IMR-90 (cell line): ENCODE results near the gene PRKAG2. TPM values are rescaled to one million over a fixed set of nuclear protein-coding genes. Genes with fewer than 3 reads are reported as not detected.

Experiments used
- ATAC-seq: fragments of 200-7000 bp; cut with Tn5 transposase; 2 replicates; pipeline ENCODE4 v1.9.1; 2020; ENCODE audit warnings: low read depth, mild to moderate bottlenecking, moderate library complexity
- BruUV-seq: library from RNA; stranded (reverse); fragments of 400-500 nt; replicated peaks from 2 replicates; lab custom pipeline; 2021; lab: Mats Ljungman, UMichigan
- CTCF ChIA-PET: fragments of 300-600 bp; formaldehyde crosslinking; extraction: SDS; loops from one replicate; lab custom pipeline; 2021; ENCODE audit warnings: antibody characterized with exemption; lab: Yijun Ruan, JAX
- POLR2A ChIA-PET: fragments of 300-600 bp; sonication (Branson Sonifier 250); formaldehyde crosslinking; loops from one replicate; lab custom pipeline; 2022; ENCODE audit warnings: antibody characterized with exemption; ENCODE audit not compliant: unreplicated experiment; lab: Charles Lee
- DNase-seq: peaks from one replicate; pipeline ENCODE4 v3.0.0; 2013
- H2AFZ ChIP-seq: replicated peaks from 2 replicates; pipeline ENCODE3; 2013; ENCODE audit warnings: low read length, mild to moderate bottlenecking; ENCODE audit not compliant: poor library complexity
- H2AK5ac ChIP-seq: 2 replicates; pipeline ENCODE4 v1.6.1; 2013; ENCODE audit warnings: low read depth, low read length, inconsistent platforms
- H2AK9ac ChIP-seq: replicated peaks from 2 replicates; pipeline ENCODE3; 2013; ENCODE audit warnings: mild to moderate bottlenecking, low read depth, low read length, moderate library complexity; ENCODE audit not compliant: poor library complexity
- H2BK120ac ChIP-seq: 2 replicates; pipeline ENCODE4 v1.6.1; 2013; ENCODE audit warnings: low read depth, low read length, inconsistent platforms
- H2BK15ac ChIP-seq: 3 replicates; pipeline ENCODE4 v1.6.1; 2013; ENCODE audit warnings: low read depth, low read length, inconsistent platforms
- H2BK20ac ChIP-seq: 2 replicates; pipeline ENCODE4 v1.6.1; 2013; ENCODE audit warnings: low read depth, mild to moderate bottlenecking, inconsistent platforms, low read length, moderate library complexity
- H2BK5ac ChIP-seq: 2 replicates; pipeline ENCODE4 v1.6.1; 2013; ENCODE audit warnings: mild to moderate bottlenecking, low read depth, low read length, inconsistent platforms; ENCODE audit not compliant: poor library complexity, severe bottlenecking
- H3K14ac ChIP-seq: replicated peaks from 2 replicates; pipeline ENCODE4 v1.6.1; 2013; ENCODE audit warnings: low read depth, low read length, inconsistent platforms
- H3K18ac ChIP-seq: 2 replicates; pipeline ENCODE4 v1.6.1; 2013; ENCODE audit warnings: low read depth, low read length, control low read depth
- H3K23ac ChIP-seq: 2 replicates; pipeline ENCODE4 v1.6.1; 2013; ENCODE audit warnings: low read depth, low read length, inconsistent platforms
- H3K27ac ChIP-seq: 2 replicates; pipeline ENCODE4 v1.5.1; 2013; ENCODE audit warnings: mild to moderate bottlenecking, control low read depth, low read length; ENCODE audit not compliant: insufficient read depth
- H3K27me3 ChIP-seq: 2 replicates; pipeline ENCODE4 v1.6.1; 2013; ENCODE audit warnings: low read length; ENCODE audit not compliant: control insufficient read depth, insufficient read depth
- H3K36me3 ChIP-seq: 2 replicates; pipeline ENCODE4 v1.6.1; 2013; ENCODE audit warnings: low read length, mixed read lengths; ENCODE audit not compliant: control insufficient read depth, insufficient read depth
- H3K4ac ChIP-seq: 2 replicates; pipeline ENCODE4 v1.6.1; 2013; ENCODE audit warnings: low read depth, low read length, inconsistent platforms
- H3K4me1 ChIP-seq: 2 replicates; pipeline ENCODE4 v1.6.1; 2013; ENCODE audit warnings: low read length, mixed read lengths; ENCODE audit not compliant: control insufficient read depth, insufficient read depth
- H3K4me2 ChIP-seq: 2 replicates; pipeline ENCODE4 v1.6.1; 2013; ENCODE audit warnings: low read depth, mild to moderate bottlenecking, control low read depth, low read length, moderate library complexity
- H3K4me3 ChIP-seq: 2 replicates; pipeline ENCODE4 v1.5.1; 2013; ENCODE audit warnings: low read depth, mild to moderate bottlenecking, control low read depth, low read length, moderate library complexity; ENCODE audit not compliant: insufficient read depth
- H3K56ac ChIP-seq: 2 replicates; pipeline ENCODE4 v1.6.1; 2013; ENCODE audit warnings: low read length, inconsistent platforms; ENCODE audit not compliant: insufficient read depth; ENCODE audit errors: extremely low read depth
- H3K79me1 ChIP-seq, 2 experiments: 2 replicates each; pipeline ENCODE4 v1.6.1; 2013; ENCODE audit warnings: low read length in 2 of 2, inconsistent platforms in 1 of 2, low read depth in 1 of 2
- H3K9ac ChIP-seq: 2 replicates; pipeline ENCODE4 v1.6.1; 2013; ENCODE audit warnings: low read depth, low read length, control low read depth
- H3K9me1 ChIP-seq: 2 replicates; pipeline ENCODE4 v1.6.1; 2013; ENCODE audit warnings: low read length, inconsistent platforms; ENCODE audit not compliant: insufficient read depth
- H3K9me3 ChIP-seq: 2 replicates; pipeline ENCODE4 v1.6.1; 2013; ENCODE audit warnings: low read length; ENCODE audit not compliant: control insufficient read depth, insufficient read depth
- H4K20me1 ChIP-seq: 2 replicates; pipeline ENCODE4 v1.6.1; 2013; ENCODE audit warnings: low read length, inconsistent platforms; ENCODE audit not compliant: insufficient read depth
- H4K5ac ChIP-seq: 2 replicates; pipeline ENCODE4 v1.6.1; 2013; ENCODE audit warnings: mild to moderate bottlenecking, low read depth, low read length, control low read depth
- H4K8ac ChIP-seq, 2 experiments: 2 replicates each; pipeline ENCODE4 v1.6.1; 2013; ENCODE audit warnings: low read depth in 2 of 2, low read length in 2 of 2, control low read depth in 1 of 2, inconsistent platforms in 1 of 2
- H4K91ac ChIP-seq: 2 replicates; pipeline ENCODE4 v1.6.1; 2013; ENCODE audit warnings: low read depth, low read length, inconsistent platforms; ENCODE audit not compliant: insufficient read depth
- BHLHE40 ChIP-seq: fragments of 150-350 bp; IDR thresholded peaks from 2 replicates; pipeline ENCODE4 v1.6.1; 2016; ENCODE audit warnings: mild to moderate bottlenecking, low read depth, low read length
- CEBPB ChIP-seq: IDR thresholded peaks from 2 replicates; pipeline ENCODE4 v1.6.1; 2012; ENCODE audit warnings: low read depth, low read length, improper control_type of control experiment
- CHD1 ChIP-seq: IDR thresholded peaks from 2 replicates; pipeline ENCODE4 v1.6.1; 2012; ENCODE audit warnings: low read depth, low read length, improper control_type of control experiment
- CTCF ChIP-seq: conservative IDR thresholded peaks from 2 replicates; pipeline ENCODE4 v1.5.1; 2012; ENCODE audit warnings: mild to moderate bottlenecking, low read depth, low read length, improper control_type of control experiment
- ELK1 ChIP-seq: fragments of 150-350 bp; IDR thresholded peaks from 2 replicates; pipeline ENCODE4 v1.6.1; 2016; ENCODE audit warnings: low read depth, mild to moderate bottlenecking, low read length, moderate library complexity, borderline replicate concordance
- FOS ChIP-seq: fragments of 150-350 bp; IDR thresholded peaks from 2 replicates; pipeline ENCODE4 v1.6.1; 2016; ENCODE audit warnings: low read depth, low read length
- MAFK ChIP-seq: IDR thresholded peaks from 2 replicates; pipeline ENCODE4 v1.6.1; 2012; ENCODE audit warnings: low read depth, low read length, improper control_type of control experiment
- MAZ ChIP-seq: IDR thresholded peaks from 2 replicates; pipeline ENCODE4 v1.6.1; 2012; ENCODE audit warnings: low read depth, mild to moderate bottlenecking, low read length, improper control_type of control experiment, moderate library complexity, borderline replicate concordance
- MXI1 ChIP-seq: IDR thresholded peaks from 2 replicates; pipeline ENCODE4 v1.6.1; 2012; ENCODE audit warnings: low read depth, mild to moderate bottlenecking, low read length, moderate library complexity, borderline replicate concordance
- NFE2L2 ChIP-seq: fragments of 150-350 bp; IDR thresholded peaks from 2 replicates; pipeline ENCODE4 v1.6.1; 2016; ENCODE audit warnings: low read depth, mild to moderate bottlenecking, low read length
- POLR2A ChIP-seq: IDR thresholded peaks from 2 replicates; pipeline ENCODE4 v1.6.1; 2012; ENCODE audit warnings: mild to moderate bottlenecking, low read depth, low read length
- RAD21 ChIP-seq: IDR thresholded peaks from 2 replicates; pipeline ENCODE4 v1.6.1; 2012; ENCODE audit warnings: low read length, improper control_type of control experiment
- RCOR1 ChIP-seq: IDR thresholded peaks from 2 replicates; pipeline ENCODE4 v1.6.1; 2012; ENCODE audit warnings: mild to moderate bottlenecking, low read length, improper control_type of control experiment; ENCODE audit not compliant: insufficient replicate concordance
- RFX5 ChIP-seq: IDR thresholded peaks from 2 replicates; pipeline ENCODE4 v1.8.0; 2012; ENCODE audit warnings: low read depth, mild to moderate bottlenecking, low read length, moderate library complexity
- SMC3 ChIP-seq: fragments of 150-350 bp; IDR thresholded peaks from 2 replicates; pipeline ENCODE4 v1.6.1; 2016; ENCODE audit warnings: low read depth, mild to moderate bottlenecking, antibody characterized with exemption, low read length, moderate library complexity
- WGBS, 2 experiments: methylation state at CpG; one replicate each; pipeline versions ENCODE4 v1.1.5 to v1.1.7; 2013; ENCODE audit warnings: missing lambda C conversion rate in 2 of 2; ENCODE audit not compliant: insufficient read length in 1 of 2; ENCODE audit errors: extremely low coverage in 2 of 2; 5-methylcytosine and 5-hydroxymethylcytosine counted together
- dilution Hi-C: fragments of 300-500 bp; cut with HindIII; formaldehyde crosslinking; loops from one replicate; pipeline ENCODE4 v1.14.3; 2018; ENCODE audit warnings: low sequenced_read_pairs; ENCODE audit not compliant: unreplicated experiment
- in situ Hi-C: fragments of 300-500 bp; cut with MboI; formaldehyde crosslinking; loops from 3 replicates; pipeline ENCODE4 v1.14.3; 2019; ENCODE audit warnings: low sequenced_read_pairs, inconsistent platforms, mixed read lengths
- intact Hi-C: fragments of 100-400 bp; cut with micrococcal nuclease; formaldehyde crosslinking; loops from 2 replicates; pipeline ENCODE4 v1.10.0; 2022
- polyA plus RNA-seq, 3 experiments: library from polyadenylated mRNA; depleted of rRNA; stranded (reverse); fragments of >200 nt; gene quantifications; 2 replicates each; pipeline ENCODE4 v1.2.3, GENCODE V29; 2012; ENCODE audit warnings: low replicate concordance in 1 of 3
- total RNA-seq: library from RNA; depleted of rRNA; stranded (reverse); fragments of >200 nt; gene quantifications from 2 replicates; pipeline ENCODE4 v1.2.3, GENCODE V29; 2012
- TF ChIP-seq, protein P1 (sequence below): fragments of 150-350 bp; IDR thresholded peaks from 2 replicates; pipeline ENCODE4 v1.6.1; 2017; ENCODE audit warnings: mild to moderate bottlenecking, antibody characterized with exemption, low read length, low read depth

Gene PRKAG2
- total and polyA plus RNA-seq, 2 of the 4 experiments (the other 2 are of a cell fraction): 15.4 to 21.6 TPM

DNA sequence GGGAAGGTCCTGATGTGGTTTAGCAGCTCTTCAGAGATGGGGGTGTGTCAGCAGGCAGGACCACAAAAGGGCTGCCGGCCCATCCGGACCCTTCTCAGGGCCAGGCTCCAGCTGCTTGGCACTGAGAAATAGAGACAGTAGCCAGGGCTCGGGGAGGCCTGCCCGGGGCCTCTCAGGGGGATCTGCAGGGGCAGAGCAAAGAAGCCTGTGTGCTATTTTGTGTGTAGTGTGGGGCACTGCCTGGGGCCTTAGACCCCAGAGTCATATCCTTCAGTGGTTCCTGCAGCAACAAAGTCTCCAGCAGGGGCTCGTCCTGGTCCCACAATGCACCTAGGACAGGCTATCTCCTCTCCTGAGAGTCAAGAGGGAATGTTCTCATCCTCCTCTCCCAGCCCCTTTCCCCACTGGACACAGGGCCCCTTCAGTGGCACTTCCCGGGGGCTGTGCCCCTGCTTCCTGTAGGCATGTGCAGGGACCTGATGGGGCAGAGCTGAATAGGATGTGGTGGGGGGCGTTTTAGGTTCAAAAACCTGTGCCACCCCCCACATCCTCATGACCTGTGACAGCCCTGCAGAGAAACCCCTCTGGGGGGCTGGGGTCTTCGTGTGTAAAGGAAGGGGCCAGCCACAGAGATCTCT, 197.7 kb downstream of the PRKAG2 start:
- Histone ChIP-seq H4K91ac (peak overlapping the region; percentile 19; the same call in 1 of the 2 replicates), H4K20me1 (no peaks in the 10 kb centered on the region), H3K9me3 (no peaks in the 10 kb centered on the region), H2BK20ac (no peak overlapping the region), H3K9ac (no peak overlapping the region), H3K18ac (no peak overlapping the region), H2AK9ac (no peak overlapping the region), H4K5ac (no peak overlapping the region), H2BK15ac (no peak overlapping the region), H4K8ac (no peak overlapping the region), H2BK5ac (no peak overlapping the region), H2BK120ac (no peak overlapping the region), H2AFZ (peak overlapping the region; percentile 11), H3K79me1 (no peaks in the 10 kb centered on the region), H3K56ac (no peak overlapping the region), H3K4me3 (no peak overlapping the region), H3K4me2 (no peak overlapping the region), H3K27me3 (no peaks in the 10 kb centered on the region), H3K9me1 (peaks cover 13% of the 10 kb centered on the region), H3K23ac (no peak overlapping the region), H3K27ac (no peak overlapping the region), H2AK5ac (no peak overlapping the region), H3K4me1 (peaks cover 7% of the 10 kb centered on the region), H3K14ac (no peak overlapping the region), H3K36me3 (no peaks in the 10 kb centered on the region), H3K4ac (peak overlapping the region; percentile 9; the same call in 1 of the 2 replicates)
- CTCF ChIA-PET: interaction anchor here (0.6 kb wide), 1 partner anchor 53 kb away, joined by 3 read pairs; no protein-coding TSS in a partner anchor
- dilution Hi-C loops (no loop called here), in situ Hi-C loops (no loop called here), intact Hi-C loops (no loop called here)
- no peak for ATAC-seq
- WGBS, 2 experiments: no CpG with 5 or more reads among the region's 8 CpGs
- no peak for DNase-seq
- TF ChIP-seq RCOR1 (no peak), NFE2L2 (no peak), FOS (no peak), CTCF (no peak), CHD1 (no peak), MXI1 (no peak), RAD21 (no peak), MAFK (no peak), ELK1 (no peak), POLR2A (no peak), MAZ (no peak), BHLHE40 (no peak), CEBPB (no peak), RFX5 (no peak), SMC3 (no peak)
- TF ChIP-seq, protein P1, sequence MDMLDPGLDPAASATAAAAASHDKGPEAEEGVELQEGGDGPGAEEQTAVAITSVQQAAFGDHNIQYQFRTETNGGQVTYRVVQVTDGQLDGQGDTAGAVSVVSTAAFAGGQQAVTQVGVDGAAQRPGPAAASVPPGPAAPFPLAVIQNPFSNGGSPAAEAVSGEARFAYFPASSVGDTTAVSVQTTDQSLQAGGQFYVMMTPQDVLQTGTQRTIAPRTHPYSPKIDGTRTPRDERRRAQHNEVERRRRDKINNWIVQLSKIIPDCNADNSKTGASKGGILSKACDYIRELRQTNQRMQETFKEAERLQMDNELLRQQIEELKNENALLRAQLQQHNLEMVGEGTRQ: no peak
- no TSS peak for BruUV-seq
- POLR2A ChIA-PET: no interaction called here
